HepG2 (cell line): ENCODE measurements around the gene C2orf76. TPM values are rescaled to one million over a fixed set of nuclear protein-coding genes. Genes with fewer than 3 reads are reported as not detected.

Experiments
- ATAC-seq: fragments of 200-7000 bp; cut with Tn5 transposase; 3 replicates; pipeline ENCODE4 v1.9.1; 2020; ENCODE audit warnings: mild to moderate bottlenecking, moderate library complexity
- BruUV-seq: library from RNA; stranded (reverse); fragments of 400-500 nt; replicated peaks from 2 replicates; lab custom pipeline; 2021; lab: Mats Ljungman, UMichigan
- CTCF ChIA-PET: fragments of 300-600 bp; formaldehyde crosslinking; extraction: SDS; loops from one replicate; lab custom pipeline; 2021; ENCODE audit warnings: low total read pairs, inconsistent platforms, low intra/inter-chr PET ratio; lab: Yijun Ruan, JAX
- POLR2A ChIA-PET: fragments of 350-600 bp; sonication (Branson Sonifier 250); formaldehyde crosslinking; loops from one replicate; lab custom pipeline; 2020; ENCODE audit warnings: antibody characterized with exemption, inconsistent platforms; lab: Yijun Ruan, JAX
- DNase-seq: peaks from one replicate; pipeline ENCODE4 v3.0.0-alpha.2; 2015; ENCODE audit warnings: low spot score
- FAIRE-seq: peaks from 3 replicates; lab custom pipeline; 2011; peaks lifted over from hg19 to GRCh38; lab: Jason Lieb, UNC
- H2AFZ ChIP-seq: one replicate; pipeline ENCODE4 v1.6.1; 2011; ENCODE audit warnings: low read length, inconsistent platforms
- H3K27ac ChIP-seq: fragments of 300-600 bp; 3 replicates; pipeline ENCODE4 v1.8.0; 2011; ENCODE audit warnings: mixed run types, mild to moderate bottlenecking, mixed read lengths, low read length, inconsistent platforms; ENCODE audit not compliant: insufficient read depth; ENCODE audit errors: extremely low read length
- H3K27me3 ChIP-seq, 2 experiments: fragments of 200-600 bp in 1 of 2; 2 replicates in 1 of 2; 3 replicates in 1 of 2; pipeline versions ENCODE4 v1.6.0 to v1.8.0; 2011; ENCODE audit warnings: low read length in 2 of 2, mild to moderate bottlenecking in 2 of 2, moderate library complexity in 2 of 2, inconsistent platforms in 1 of 2; ENCODE audit not compliant: insufficient read depth in 2 of 2, control insufficient read depth in 1 of 2
- H3K36me3 ChIP-seq, 2 experiments: fragments of 200-600 bp in 1 of 2; replicated peaks in 1 of 2; 2 replicates in 1 of 2; 3 replicates in 1 of 2; pipeline versions ENCODE4 v1.5.1 to v1.8.0; 2011; ENCODE audit warnings: low read length in 2 of 2, inconsistent platforms in 1 of 2; ENCODE audit not compliant: insufficient read depth in 2 of 2, control insufficient read depth in 1 of 2
- H3K4me1 ChIP-seq: 2 replicates; pipeline ENCODE4 v1.5.1; 2012; ENCODE audit warnings: low read length, inconsistent platforms; ENCODE audit not compliant: insufficient read depth
- H3K4me2 ChIP-seq: 2 replicates; pipeline ENCODE4 v1.6.0; 2011; ENCODE audit warnings: low read depth, low read length, inconsistent platforms
- H3K4me3 ChIP-seq, 3 experiments: fragments of 200-600 bp in 1 of 3; sonication (generic), shearing (Covaris generic) in 1 of 3; replicated peaks in 1 of 3; 2 replicates each; pipeline ENCODE4 v1.5.1; 2011 to 2016; ENCODE audit warnings: low read length in 3 of 3, inconsistent platforms in 2 of 3, low read depth in 2 of 3, mild to moderate bottlenecking in 2 of 3, control low read depth in 1 of 3, mixed read lengths in 1 of 3; ENCODE audit not compliant: insufficient read depth in 1 of 3
- H3K79me2 ChIP-seq: one replicate; pipeline ENCODE4 v1.6.1; 2011; ENCODE audit warnings: low read length, inconsistent platforms; ENCODE audit not compliant: insufficient read depth
- H3K9ac ChIP-seq: 2 replicates; pipeline ENCODE4 v1.6.0; 2011; ENCODE audit warnings: mild to moderate bottlenecking, low read depth, low read length, inconsistent platforms; ENCODE audit not compliant: insufficient read depth
- H3K9me3 ChIP-seq: 2 replicates; pipeline ENCODE4 v1.5.1; 2012; ENCODE audit warnings: mild to moderate bottlenecking, low read length
- H4K20me1 ChIP-seq: 2 replicates; pipeline ENCODE4 v1.6.0; 2011; ENCODE audit warnings: inconsistent platforms, mild to moderate bottlenecking, low read length, moderate library complexity; ENCODE audit not compliant: insufficient read depth
- HMG20A ChIP-seq: IDR thresholded peaks from 2 replicates; pipeline ENCODE4 v1.6.1; 2016; ENCODE audit warnings: borderline replicate concordance
- HNRNPUL1 ChIP-seq: fragments of 200-400 bp; formaldehyde crosslinking; IDR thresholded peaks from 2 replicates; pipeline ENCODE4 v1.6.1; 2017; ENCODE audit warnings: low read depth, mild to moderate bottlenecking, low read length, moderate library complexity
- MIXL1 ChIP-seq: IDR thresholded peaks from 2 replicates; pipeline ENCODE4 v1.6.1; 2016
- MYNN ChIP-seq: sonication (generic); formaldehyde crosslinking; IDR thresholded peaks from 2 replicates; pipeline ENCODE4 v1.4.0; 2020; ENCODE audit warnings: mild to moderate bottlenecking, low read depth, missing genetic modification reagents
- NBN ChIP-seq: fragments of 450-650 bp; conservative IDR thresholded peaks from 2 replicates; pipeline ENCODE4 v1.6.1; 2017
- NCOA1 ChIP-seq: sonication (generic); formaldehyde crosslinking; IDR thresholded peaks from 2 replicates; pipeline ENCODE4 v1.9.0; 2021; ENCODE audit warnings: missing genetic modification reagents
- NCOA2 ChIP-seq: sonication (generic); formaldehyde crosslinking; IDR thresholded peaks from 2 replicates; pipeline ENCODE4 v1.8.0; 2022; ENCODE audit warnings: inconsistent platforms
- RARG ChIP-seq: sonication (generic); formaldehyde crosslinking; IDR thresholded peaks from 2 replicates; pipeline ENCODE4 v1.4.0; 2020; ENCODE audit warnings: low read depth, mild to moderate bottlenecking, missing genetic modification reagents
- ZNF430 ChIP-seq: sonication (generic); formaldehyde crosslinking; IDR thresholded peaks from 2 replicates; pipeline ENCODE4 v1.9.0; 2021; ENCODE audit warnings: mild to moderate bottlenecking, missing genetic modification reagents
- ZNF720 ChIP-seq: sonication (generic); formaldehyde crosslinking; IDR thresholded peaks from 2 replicates; pipeline ENCODE4 v1.4.0; 2020; ENCODE audit warnings: missing genetic modification reagents
- WGBS: methylation state at CpG from one replicate; pipeline ENCODE4 v1.1.6; 2017; ENCODE audit warnings: low lambda C conversion rate; 5-methylcytosine and 5-hydroxymethylcytosine counted together
- in situ Hi-C: cut with HindIII; loops from 2 replicates; pipeline ENCODE4 v1.10.0; 2017; ENCODE audit warnings: low pct_unique_long_range_greater_than_20kb; ENCODE audit not compliant: extremely low pct_ligation_motif_present
- intact Hi-C: fragments of 100-400 bp; cut with micrococcal nuclease; formaldehyde crosslinking; loops from one replicate; pipeline ENCODE4 v1.10.0; 2022; ENCODE audit not compliant: unreplicated experiment
- polyA plus RNA-seq, 8 experiments: library from polyadenylated mRNA; depleted of rRNA in 3 of 8; stranded (reverse) in 7 of 8; unstranded in 1 of 8; fragments of >200 nt; fragmentation: Illumina TruSeq in 4 of 8; extraction: Trizol in 4 of 8; gene quantifications; 2 replicates each; pipeline versions ENCODE4 v1.2.1 to v1.2.3, GENCODE V29; 2011 to 2016; ENCODE audit warnings: low read depth in 4 of 8, missing spikeins in 1 of 8, mixed read lengths in 1 of 8; ENCODE audit not compliant: insufficient read depth in 1 of 8
- total RNA-seq, 5 experiments: library from RNA; depleted of rRNA; stranded (reverse); fragments of >200 nt; fragmentation: Illumina TruSeq; extraction: Trizol; gene quantifications; 2 replicates each; pipeline ENCODE4 v1.2.3, GENCODE V29; 2016; ENCODE audit warnings: low read depth in 1 of 5
- TF ChIP-seq, protein P1 (sequence below): IDR thresholded peaks from 2 replicates; pipeline ENCODE4 v1.6.1; 2016; ENCODE audit warnings: mild to moderate bottlenecking
- TF ChIP-seq, protein P2 (sequence below): sonication (generic); formaldehyde crosslinking; IDR thresholded peaks from 2 replicates; pipeline ENCODE4 v1.5.0; 2020; ENCODE audit warnings: missing genetic modification reagents
- TF ChIP-seq, protein P3 (sequence below): IDR thresholded peaks from 2 replicates; pipeline ENCODE4 v1.6.1; 2016; ENCODE audit warnings: missing biosample characterization, missing genetic modification reagents, low read depth

Gene C2orf76
- total and polyA plus RNA-seq, 2 of the 13 experiments (the other 11 are each of a cell fraction or from before 2014, with no cell fraction given) = 7.7 to 8.5 TPM

DNA sequence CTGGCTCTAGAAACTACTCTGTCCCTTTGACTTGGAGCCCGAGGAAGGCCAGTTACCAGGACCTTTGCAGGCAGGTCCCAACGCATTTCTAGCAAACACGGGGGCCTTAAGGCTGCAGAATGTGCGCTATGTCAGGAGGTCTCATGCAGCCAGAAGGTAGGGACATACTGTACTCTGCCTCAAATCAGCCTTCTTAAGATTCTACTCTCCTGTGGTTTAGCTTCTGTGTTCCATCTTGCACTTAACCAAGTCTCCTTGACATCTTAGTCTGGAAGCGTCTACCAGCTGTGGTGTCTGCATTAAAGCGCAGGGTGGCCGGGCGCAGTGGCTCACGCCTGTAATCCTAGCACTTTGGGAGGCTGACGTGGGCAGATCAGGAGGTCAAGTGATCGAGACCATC is 77.5 kb downstream of the C2orf76 start:
- Histone ChIP-seq H3K4me1 (peaks cover 27% of the 10 kb centered on the region), H3K9me3 (no peaks in the 10 kb centered on the region), H3K79me2 (no peaks in the 10 kb centered on the region), H3K9ac (no peak overlapping the region), H3K27me3 (peaks cover 0 to 8% of the 10 kb centered on the region in 2 experiments; a peak in 3 of 5 replicates), H3K36me3 (no peaks in the 10 kb centered on the region), H3K4me2 (no peak overlapping the region), H3K4me3 (no peak overlapping the region), H4K20me1 (no peaks in the 10 kb centered on the region), H3K27ac (no peak overlapping the region), H2AFZ (no peak overlapping the region)
- no peak for TF ChIP-seq MYNN
- TF ChIP-seq, protein P1, sequence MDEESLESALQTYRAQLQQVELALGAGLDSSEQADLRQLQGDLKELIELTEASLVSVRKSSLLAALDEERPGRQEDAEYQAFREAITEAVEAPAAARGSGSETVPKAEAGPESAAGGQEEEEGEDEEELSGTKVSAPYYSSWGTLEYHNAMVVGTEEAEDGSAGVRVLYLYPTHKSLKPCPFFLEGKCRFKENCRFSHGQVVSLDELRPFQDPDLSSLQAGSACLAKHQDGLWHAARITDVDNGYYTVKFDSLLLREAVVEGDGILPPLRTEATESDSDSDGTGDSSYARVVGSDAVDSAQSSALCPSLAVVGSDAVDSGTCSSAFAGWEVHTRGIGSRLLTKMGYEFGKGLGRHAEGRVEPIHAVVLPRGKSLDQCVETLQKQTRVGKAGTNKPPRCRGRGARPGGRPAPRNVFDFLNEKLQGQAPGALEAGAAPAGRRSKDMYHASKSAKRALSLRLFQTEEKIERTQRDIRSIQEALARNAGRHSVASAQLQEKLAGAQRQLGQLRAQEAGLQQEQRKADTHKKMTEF = no peak
- no peak for TF ChIP-seq MIXL1 (CRISPR knock-in tag)
- no peak for TF ChIP-seq NCOA1 (CRISPR knock-in tag)
- no peak for TF ChIP-seq HMG20A
- TF ChIP-seq ZNF720 (CRISPR knock-in tag) = no peak
- no peak for TF ChIP-seq RARG (CRISPR knock-in tag)
- TF ChIP-seq, protein P2, sequence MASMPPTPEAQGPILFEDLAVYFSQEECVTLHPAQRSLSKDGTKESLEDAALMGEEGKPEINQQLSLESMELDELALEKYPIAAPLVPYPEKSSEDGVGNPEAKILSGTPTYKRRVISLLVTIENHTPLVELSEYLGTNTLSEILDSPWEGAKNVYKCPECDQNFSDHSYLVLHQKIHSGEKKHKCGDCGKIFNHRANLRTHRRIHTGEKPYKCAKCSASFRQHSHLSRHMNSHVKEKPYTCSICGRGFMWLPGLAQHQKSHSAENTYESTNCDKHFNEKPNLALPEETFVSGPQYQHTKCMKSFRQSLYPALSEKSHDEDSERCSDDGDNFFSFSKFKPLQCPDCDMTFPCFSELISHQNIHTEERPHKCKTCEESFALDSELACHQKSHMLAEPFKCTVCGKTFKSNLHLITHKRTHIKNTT (CRISPR knock-in tag) = no peak
- TF ChIP-seq ZNF430 = no peak
- no peak for TF ChIP-seq NCOA2
- no peak for TF ChIP-seq HNRNPUL1
- TF ChIP-seq, protein P3, sequence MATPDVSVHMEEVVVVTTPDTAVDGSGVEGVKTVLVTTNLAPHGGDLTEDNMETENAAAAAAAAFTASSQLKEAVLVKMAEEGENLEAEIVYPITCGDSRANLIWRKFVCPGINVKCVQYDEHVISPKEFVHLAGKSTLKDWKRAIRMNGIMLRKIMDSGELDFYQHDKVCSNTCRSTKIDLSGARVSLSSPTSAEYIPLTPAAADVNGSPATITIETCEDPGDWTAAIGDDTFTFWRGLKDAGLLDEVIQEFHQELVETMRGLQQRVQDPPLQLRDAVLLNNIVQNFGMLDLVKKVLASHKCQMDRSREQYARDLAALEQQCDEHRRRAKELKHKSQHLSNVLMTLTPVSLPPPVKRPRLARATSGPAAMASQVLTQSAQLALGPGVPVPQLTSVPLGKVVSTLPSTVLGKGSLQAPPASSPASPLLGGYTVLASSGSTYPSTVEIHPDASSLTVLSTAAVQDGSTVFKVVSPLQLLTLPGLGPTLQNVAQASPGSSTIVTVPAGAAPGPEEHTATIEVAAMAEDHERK (CRISPR knock-in tag) = no peak
- TF ChIP-seq NBN = no peak
- WGBS = 44% methylated on average over 11 of the region's 11 CpGs
- in situ Hi-C loops (loop anchor here (10.0 kb wide), 1 partner anchor 274 kb away; no protein-coding TSS in a partner anchor), intact Hi-C loops (no loop called here)
- no peak for DNase-seq
- CTCF ChIA-PET = no interaction called here
- FAIRE-seq = no peak
- no TSS peak for BruUV-seq
- no peak for ATAC-seq
- POLR2A ChIA-PET = no interaction called here
